ENCODE data around the gene NADSYN1.

The NADSYN1 gene

GRCh38 chr11:71423181-71423790, 29.7 kb upstream of the NADSYN1 start:
- no peaks in the 10 kb centered on the region for H3K36me3 Mint-ChIP-seq (ENCODE audit: low read depth)
- no peak for TF ChIP-seq CTCF (IDR thresholded peaks at IDR 0.05; ENCODE audit: unreplicated experiment in 3 of 3)
- H3K27ac Mint-ChIP-seq = no peak overlapping the region
- H3K4me1 Mint-ChIP-seq = peaks cover 7% of the 10 kb centered on the region
- no peak overlapping the region for H3K4me3 Mint-ChIP-seq
- peaks cover 21% of the 10 kb centered on the region for H3K27me3 Mint-ChIP-seq (ENCODE audit: low read depth)
- H3K9me3 Mint-ChIP-seq = peaks cover 2% of the 10 kb centered on the region

- peaks cover 13% of the 10 kb centered on the region for H3K27me3 Mint-ChIP-seq (ENCODE audit: low read depth)
- H3K4me1 Mint-ChIP-seq = peaks cover 11% of the 10 kb centered on the region
- no peak overlapping the region for H3K27ac Mint-ChIP-seq
- no peak for TF ChIP-seq CTCF (IDR thresholded peaks at IDR 0.05; ENCODE audit: unreplicated experiment in 3 of 3)
- H3K36me3 Mint-ChIP-seq (ENCODE audit: low read depth) = no peaks in the 10 kb centered on the region
- no peak overlapping the region for H3K4me3 Mint-ChIP-seq
- peaks cover 5% of the 10 kb centered on the region for H3K9me3 Mint-ChIP-seq
Observed at GRCh38 chr11:71425409-71425808, 27.6 kb upstream of the NADSYN1 start.

- Mint-ChIP-seq H3K4me1 (peaks cover 11% of the 10 kb centered on the region), H3K36me3 (ENCODE audit: low read depth) (no peaks in the 10 kb centered on the region), H3K27ac (no peak overlapping the region), H3K4me3 (no peak overlapping the region), H3K27me3 (ENCODE audit: low read depth) (peaks cover 9% of the 10 kb centered on the region), H3K9me3 (peaks cover 5% of the 10 kb centered on the region)
- no peak for TF ChIP-seq CTCF (IDR thresholded peaks at IDR 0.05; ENCODE audit: unreplicated experiment in 3 of 3)
Observed at GRCh38 chr11:71425860-71426259, 27.1 kb upstream of the NADSYN1 start.

- Mint-ChIP-seq H3K4me3 (no peak overlapping the region), H3K27ac (no peak overlapping the region), H3K27me3 (ENCODE audit: low read depth) (peaks cover 7% of the 10 kb centered on the region), H3K4me1 (peaks cover 11% of the 10 kb centered on the region), H3K36me3 (ENCODE audit: low read depth) (no peaks in the 10 kb centered on the region), H3K9me3 (peaks cover 5% of the 10 kb centered on the region)
- TF ChIP-seq CTCF (IDR thresholded peaks at IDR 0.05; ENCODE audit: unreplicated experiment in 3 of 3) = no peak
Observed at GRCh38 chr11:71426413-71426812, 26.6 kb upstream of the NADSYN1 start.

- H3K9me3 Mint-ChIP-seq = peaks cover 5% of the 10 kb centered on the region
- no peak overlapping the region for H3K4me3 Mint-ChIP-seq
- H3K27me3 Mint-ChIP-seq (ENCODE audit: low read depth) = peaks cover 8% of the 10 kb centered on the region
- TF ChIP-seq CTCF (IDR thresholded peaks at IDR 0.05; ENCODE audit: unreplicated experiment in 3 of 3) = no peak
- no peaks in the 10 kb centered on the region for H3K36me3 Mint-ChIP-seq (ENCODE audit: low read depth)
- no peak overlapping the region for H3K27ac Mint-ChIP-seq
- H3K4me1 Mint-ChIP-seq = peaks cover 11% of the 10 kb centered on the region
Observed at GRCh38 chr11:71428861-71429435, 24.1 kb upstream of the NADSYN1 start.

- Mint-ChIP-seq H3K27me3 (ENCODE audit: low read depth) (peaks cover 3% of the 10 kb centered on the region), H3K4me3 (no peak overlapping the region), H3K4me1 (peaks cover 11% of the 10 kb centered on the region), H3K36me3 (ENCODE audit: low read depth) (peaks cover 7% of the 10 kb centered on the region), H3K27ac (no peak overlapping the region), H3K9me3 (peaks cover 5% of the 10 kb centered on the region)
- TF ChIP-seq CTCF (IDR thresholded peaks at IDR 0.05; ENCODE audit: unreplicated experiment in 3 of 3) = no peak
Observed at GRCh38 chr11:71429701-71430100, 23.3 kb upstream of the NADSYN1 start.

Measured in nephron (organoid).